HG03432 (cell line): ENCODE data around the gene CYB561.

ENCODE experiments used
- ATAC-seq: cut with Tn5 transposase; IDR thresholded peaks from one replicate; pipeline ENCODE4 v1.9.1; 2021; ENCODE audit warnings: mild to moderate bottlenecking, moderate library complexity; ENCODE audit not compliant: unreplicated experiment

CYB561 gene

DNA sequence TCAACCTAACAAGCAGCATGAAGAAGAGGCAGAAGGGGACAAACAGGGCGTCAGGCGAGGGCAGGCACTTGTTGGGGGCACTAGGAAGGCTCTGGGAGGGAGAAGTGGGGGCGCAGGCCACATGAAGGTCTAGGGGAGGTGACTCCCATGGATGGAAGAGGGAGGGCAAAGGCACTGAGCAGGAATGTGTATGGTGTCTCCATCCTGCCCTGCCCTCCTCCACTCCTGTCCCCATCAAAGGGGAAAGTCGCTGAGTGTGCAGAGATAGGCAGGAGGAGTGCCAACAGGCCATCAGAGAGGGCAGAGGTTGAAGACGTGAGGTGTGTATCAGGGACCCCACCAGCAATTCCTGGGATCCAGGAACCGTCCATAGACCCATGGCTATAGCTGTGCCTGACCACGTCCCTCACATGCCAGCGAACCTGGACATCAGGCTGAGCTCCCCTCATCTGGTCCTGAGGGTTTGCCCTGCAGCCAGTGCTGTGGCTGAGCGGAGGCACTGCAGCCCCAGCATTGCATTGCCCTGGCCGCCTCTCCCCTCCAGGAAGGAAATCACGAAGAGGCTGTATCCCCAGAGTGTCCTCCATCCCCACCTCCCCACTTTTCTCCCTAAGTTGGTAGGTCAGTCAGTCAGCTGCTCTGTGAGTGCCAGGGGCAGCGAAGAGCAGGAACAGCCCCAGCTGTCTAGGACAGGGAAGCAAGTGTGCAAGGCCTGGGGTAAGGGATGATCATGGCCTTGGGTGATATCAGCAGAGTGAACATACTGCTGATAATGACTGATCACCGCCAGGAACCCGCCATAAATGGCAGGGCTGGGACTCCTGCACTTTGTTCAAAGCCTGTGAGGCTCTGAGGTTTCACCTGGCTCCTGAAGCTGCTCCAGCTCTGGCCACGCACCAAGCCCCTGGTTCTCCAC is 6.2 kb upstream of the CYB561 start:
- no peak for ATAC-seq

DNA sequence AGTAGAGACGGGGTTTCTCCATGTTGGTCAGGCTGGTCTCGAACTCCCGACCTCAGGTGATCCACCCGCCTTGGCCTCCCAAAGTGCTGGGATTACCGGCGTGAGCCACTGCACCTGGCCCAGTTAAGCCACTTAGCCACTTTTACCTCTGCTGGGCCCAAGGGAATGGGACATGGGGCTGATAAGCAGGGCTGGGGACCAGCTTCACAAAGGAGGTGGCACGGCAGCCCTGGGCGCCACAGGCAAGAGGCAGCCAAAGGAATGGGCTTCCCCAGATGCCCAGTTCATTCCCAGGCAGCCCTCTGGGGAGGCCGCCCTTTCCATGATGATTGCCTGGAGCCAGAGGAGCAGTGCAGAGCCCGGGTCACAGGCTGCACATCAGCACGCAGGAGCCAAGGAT is 5.0 kb upstream of the CYB561 start:
- ATAC-seq: no peak

DNA sequence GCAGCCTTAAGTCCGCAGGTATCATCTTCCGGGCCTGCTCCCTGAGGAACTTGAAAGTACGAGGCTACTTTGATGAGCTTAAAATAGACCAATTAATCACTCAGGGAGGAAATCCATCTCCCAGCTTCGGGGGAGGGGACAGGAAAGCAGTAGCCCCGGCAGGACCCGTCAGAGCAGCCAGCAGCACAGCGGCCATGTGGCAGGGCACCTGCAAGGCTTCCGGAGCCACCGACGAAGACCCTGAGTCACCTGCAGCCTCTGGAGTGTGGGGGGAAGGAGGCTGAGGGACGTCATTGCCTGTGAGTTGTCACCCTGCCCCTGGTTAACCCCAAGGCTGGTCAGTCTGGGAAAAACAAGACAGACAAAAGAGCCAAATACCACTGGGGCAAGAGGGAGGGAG is 4.4 kb upstream of the CYB561 start:
- no peak for ATAC-seq

DNA sequence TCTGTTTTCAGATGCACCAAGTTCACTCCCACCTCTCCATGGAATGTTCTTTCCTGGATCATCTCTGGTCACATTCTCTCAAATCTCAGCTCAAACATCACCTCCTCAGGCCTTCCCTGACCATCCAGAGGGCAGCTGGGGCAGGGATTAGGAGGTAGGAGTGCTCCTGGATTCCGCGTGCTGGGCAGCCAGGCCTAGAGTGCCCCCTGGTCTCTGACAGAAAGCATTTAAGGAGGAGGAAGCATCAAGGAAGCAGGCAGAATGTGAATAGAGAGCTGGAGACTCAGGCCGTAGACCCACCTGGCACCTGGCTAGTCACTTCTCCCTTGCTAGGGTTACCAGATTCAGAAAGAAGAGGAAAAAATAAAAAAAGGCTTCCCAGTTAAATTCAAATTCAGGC is 2.5 kb upstream of the CYB561 start:
- ATAC-seq: no peak

DNA sequence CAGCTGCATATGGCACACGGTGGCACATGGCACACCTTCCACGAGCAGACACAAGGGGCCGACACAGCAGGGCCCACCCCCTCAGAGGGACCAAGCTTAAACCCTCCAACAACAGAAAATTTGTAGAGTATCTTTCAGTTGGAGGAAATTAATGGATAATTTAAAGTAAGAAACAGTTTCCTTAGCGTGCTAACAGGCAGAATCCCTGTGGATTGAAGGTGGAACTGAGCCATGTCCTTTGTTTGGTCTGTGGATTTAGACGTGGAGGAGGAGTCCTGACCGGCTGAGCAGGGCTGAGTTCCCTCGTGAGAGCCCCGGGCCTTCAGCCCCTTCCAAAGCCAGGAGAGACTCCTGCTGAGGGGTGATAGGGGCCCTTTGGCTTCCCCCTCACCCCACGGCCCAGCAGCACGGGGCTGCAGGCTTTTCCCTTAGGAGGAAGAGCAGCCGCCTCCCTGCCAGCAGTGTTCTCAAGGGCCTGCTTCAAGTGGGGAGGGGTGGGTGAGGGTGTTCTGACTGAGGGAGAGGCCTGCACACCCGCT is 1.4 kb upstream of the CYB561 start:
- no peak for ATAC-seq

DNA sequence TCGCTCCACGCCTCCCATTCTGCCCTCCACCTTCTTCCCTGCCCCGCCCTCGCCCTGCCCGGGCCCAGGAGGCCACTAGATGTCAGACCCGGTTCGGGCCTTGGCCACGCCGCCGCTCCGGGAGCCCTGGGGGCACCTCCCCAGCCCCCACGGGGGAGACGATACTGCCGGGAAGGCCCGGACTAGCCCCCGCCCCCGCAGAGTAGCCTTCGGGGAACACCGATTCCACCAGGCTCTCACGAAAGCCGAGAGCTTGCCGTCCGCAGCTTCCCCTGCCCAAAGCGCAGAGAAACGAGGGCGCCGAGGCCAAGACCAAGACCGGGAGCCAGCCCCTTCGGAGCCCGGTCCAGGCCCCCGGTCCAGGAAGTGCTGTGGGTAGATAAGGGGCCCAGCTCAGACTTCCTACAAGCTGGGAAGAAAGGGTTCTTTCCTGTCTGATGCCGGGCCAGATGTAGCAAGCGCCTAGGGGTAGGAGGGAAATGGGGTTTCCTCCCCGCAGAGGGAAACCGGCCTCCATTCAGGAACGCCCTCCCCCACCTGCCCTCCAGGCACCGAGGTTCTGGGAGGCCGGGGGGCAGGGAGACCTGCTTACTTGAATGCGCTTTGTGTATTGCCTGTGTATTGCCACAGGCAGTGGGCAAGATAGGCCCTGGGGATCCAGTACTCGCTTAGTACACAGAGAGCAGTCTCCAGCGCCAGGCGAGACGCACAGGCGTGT is 806 bp upstream of the CYB561 start:
- peak; percentile 34 for ATAC-seq

DNA sequence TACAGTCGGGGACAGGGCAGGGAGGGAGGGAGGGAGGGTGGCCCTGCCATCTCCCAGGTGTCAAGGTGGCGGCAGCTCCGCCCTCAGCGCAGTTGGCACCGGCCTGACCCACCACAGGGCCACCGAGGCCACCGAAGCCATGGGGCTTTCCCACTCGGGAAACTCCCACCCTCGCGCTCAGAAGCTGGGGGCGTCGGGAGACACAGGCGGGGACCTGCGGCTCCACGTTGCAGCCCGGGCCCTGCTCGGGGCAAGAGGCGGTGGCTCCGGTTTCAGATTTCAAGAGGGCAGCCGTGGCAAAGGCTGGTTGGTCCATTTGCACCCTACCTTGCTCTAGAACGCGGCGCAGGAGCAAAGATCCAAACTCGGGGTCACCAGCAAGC is 544 bp downstream of the CYB561 start:
- peak; percentile 33 for ATAC-seq

DNA sequence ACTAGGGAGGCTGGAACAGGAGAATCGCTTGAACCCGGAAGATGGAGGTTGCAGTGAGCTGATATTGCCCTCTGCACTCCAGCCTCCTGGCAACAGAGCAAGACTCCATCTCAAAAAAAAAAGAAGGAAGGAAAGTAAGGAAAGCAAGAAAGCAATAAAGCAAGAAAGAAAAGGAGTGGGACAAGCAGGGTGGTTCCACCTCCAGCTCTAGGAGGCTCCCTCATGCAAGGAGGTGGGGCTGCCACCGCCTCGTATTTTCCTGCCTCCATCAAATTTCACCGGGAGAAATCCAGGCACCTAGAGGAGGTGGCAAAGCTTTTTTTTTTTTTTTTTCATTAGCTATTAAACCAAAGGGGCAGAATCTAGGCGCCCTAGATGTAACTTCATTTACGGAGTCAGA is 1.0 kb downstream of the CYB561 start:
- ATAC-seq: no peak

DNA sequence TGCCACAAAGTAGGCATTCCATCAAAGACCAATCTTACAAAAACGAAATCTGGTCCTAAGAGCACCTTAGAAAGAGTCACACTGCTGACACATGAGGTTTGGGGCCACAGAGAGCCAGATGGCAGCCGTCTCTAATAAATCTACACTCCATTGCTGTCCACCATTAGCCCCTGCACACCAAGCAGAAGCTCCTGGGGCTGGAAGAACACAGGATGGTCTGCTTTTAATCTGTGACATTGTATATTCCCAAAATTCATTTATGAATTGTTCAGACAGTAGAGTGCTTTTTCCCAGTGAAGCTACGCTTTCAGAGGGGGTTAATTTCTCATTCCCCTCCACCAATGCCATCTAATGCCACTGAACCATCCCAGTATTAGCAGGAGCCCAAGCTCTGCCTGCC is 1.6 kb downstream of the CYB561 start:
- no peak for ATAC-seq

DNA sequence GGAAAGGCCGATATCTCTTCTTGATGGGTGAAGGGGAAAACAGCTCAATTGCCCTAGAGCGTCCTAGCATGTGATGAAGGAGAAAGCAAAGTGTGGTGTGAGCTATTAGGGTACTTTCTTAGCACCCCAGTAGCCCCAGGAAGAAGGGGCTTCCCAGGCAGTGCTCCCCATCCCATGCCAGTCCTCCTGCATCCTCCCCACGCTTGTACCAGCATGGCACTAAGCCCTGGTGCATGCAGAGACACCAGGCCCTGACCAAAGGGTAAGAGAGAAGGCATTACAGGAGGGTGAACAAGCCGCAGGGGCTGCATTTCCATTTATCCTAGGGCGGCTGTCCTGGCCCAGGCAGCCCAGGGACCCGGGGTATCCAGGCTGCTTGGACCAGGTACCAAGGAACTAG is 3.1 kb downstream of the CYB561 start:
- ATAC-seq: no peak

DNA sequence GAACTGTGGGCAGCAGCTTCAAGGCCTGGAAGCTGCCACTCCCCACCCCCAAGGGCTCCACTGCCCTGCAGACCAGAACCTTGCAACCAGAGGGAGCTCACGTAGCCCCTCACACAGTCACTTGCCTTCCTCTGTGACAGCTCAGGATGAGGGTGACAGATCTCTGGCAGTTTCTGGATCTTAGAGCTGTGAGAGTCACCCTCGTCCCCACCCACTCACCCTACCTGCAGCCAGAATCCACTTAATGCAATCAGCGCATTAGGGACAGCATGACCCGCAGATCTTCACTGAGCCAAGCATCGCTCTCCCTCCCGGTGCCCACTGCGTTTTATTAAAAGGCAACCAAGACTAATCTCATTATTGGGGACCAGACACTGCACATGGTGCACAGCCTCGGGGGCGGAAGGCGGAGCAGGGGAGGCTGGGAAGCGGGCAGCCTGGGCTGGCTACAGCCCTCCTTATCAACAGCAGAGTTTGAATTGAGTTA is 3.5 kb downstream of the CYB561 start:
- ATAC-seq: no peak

DNA sequence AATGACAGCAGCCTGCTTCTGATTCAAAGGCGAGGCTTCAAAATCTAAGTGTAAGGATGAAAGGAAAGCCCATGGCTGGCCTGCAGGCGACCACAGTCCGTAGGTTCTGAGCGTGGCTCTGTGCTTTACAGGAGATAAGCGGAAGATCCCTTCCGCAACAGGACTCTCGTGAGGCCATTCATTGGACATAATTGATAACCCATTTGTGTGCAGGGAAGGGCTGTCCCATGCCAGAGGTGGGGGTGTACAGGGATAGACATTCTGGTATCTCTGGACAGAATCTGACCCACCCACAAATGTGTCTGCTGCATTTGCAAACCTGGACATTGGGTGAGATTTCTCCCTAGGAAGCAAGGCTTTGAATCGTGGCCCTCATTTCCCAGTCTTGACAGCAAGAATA is 4.0 kb downstream of the CYB561 start:
- ATAC-seq: no peak

DNA sequence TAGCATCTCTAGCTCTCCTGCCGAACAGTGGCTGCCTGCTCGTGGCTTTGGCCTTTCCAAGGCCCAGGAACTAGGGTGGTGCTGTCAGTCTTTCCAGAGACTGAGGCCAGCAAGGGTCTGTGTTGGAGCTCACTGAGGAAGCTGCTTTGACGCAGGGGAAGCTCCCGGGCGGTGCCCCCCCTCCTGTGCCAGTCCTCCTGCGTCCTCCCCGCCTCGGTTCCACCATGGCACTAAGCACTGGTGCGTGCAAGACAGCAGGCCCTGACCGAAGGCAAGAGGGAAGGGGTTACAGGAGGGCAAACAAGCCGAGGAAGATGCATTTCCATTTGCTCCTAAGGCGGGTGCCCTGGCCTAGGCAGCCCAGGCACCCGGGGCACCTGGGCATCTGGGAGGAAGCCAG is 4.5 kb downstream of the CYB561 start:
- ATAC-seq: no peak

DNA sequence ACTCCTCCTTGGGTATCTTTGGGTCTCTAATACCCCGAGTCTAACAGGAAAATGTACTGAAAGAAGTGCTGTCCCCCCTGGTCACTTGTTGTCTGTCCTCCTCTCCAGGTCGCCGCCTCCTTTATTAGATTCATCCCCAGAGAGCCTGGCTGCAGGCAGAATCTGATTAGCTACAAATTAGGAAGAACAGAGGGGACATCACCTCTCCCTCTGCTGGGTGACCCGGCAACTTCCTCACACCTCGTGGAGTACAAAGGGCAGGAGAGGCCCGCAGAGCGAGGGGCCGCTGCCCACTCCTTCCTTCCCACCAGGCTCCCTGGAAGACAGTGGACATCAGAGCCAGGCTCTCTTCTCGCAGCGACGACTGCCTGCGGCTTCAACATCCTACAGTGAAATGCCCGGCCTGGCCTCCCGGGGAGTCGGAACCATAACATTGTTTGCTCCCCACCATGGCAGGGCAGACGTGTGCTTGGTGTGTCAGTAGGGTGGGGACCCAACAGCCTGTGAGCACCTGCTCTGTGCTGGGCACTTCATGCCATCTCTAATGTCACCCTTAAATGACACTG is 5.3 kb downstream of the CYB561 start:
- ATAC-seq: no peak

DNA sequence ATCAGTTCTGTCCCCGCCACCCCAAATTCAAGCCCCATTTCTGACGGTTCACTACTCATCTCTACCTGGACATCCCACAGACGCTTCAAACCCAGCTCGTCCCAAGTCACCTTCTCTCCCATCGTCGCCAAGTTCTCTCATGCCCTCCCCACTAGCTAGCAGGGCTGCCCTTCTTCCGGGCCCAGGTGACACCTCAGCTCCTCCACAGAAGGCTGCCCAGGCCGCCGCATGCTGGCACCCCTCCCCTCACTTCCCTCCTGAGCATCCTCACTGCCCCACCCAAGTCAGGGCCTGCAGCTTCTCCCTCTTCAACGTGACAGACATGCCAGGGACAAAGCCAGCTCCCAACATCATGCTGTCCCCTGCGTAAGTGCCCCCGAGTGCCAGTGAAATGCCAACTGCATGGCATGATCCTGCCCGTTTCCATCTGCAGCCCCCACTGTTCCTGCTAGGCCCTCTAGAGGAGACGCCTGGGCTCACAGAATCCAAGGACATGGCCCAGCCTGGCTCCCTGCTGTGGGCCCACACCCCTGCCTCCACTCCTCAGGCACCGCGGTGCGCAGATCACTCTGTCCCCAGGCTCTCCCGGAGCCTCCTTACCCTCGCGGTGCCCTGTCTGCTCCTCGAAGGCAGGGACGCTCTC is 5.9 kb downstream of the CYB561 start:
- ATAC-seq: no peak

DNA sequence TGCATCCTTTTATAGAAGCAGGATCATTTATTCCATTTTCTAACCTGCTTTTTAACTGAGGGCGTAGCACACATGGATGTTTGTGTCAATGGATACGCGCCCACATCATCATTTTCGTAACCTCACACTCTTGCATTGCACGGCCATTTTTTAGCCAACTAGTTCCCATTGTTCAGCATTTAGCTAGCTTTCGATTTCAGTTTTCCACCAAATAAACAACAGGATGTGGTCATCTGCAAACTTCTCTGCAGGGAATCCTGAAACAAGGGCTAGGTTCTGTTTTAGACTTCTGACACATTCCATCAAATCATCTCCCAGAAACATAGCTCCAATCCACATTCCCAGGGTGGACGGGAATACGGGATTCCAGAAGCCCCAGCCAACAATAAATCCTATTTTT is 6.4 kb downstream of the CYB561 start:
- no peak for ATAC-seq

DNA sequence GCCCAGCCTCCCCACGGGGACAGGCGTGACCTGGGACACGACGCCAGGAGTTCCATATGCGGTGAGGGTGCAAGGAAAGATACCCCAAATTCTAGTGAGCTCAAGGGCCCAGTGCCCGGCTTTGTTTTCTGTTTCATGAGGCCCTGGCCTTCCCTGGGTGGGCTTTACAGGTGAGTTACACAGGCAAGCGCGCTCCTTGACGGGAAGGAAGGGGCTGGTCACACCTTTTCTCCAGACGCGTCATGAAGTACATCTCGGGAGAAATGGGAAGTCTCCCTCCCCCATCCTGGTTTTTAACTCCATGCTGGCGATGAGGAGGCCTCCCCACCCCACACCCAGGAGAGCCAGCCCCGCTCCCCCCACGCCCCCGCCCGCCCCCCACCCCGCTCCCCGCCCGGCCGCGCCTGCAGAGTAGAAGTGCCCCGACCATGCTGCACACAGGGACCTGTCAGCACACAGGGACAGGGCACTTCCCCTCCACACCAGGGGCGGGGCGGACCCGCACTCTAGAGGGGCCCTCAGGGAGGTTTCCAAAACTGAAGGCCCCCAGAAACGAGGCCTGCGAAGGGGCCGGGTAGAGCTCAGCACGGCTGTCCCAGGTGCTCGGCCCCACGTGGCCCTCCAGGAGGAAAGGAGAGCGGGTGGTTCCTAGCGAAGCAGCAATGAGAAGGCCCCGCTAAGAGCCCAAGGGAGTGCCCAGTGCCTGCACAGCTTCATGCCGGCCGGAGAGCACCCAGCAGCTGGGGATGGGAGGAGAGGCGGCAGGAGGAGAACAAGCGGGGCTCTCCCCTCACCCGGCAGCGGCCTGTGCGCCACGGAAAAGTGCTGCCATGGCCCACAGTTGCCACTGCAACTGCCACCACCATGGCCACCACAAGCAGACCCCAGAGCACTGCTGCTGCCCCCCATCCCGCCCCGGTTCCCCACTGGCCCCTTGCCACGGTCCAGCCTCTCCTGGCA is 7.7 kb downstream of the CYB561 start:
- ATAC-seq: no peak

DNA sequence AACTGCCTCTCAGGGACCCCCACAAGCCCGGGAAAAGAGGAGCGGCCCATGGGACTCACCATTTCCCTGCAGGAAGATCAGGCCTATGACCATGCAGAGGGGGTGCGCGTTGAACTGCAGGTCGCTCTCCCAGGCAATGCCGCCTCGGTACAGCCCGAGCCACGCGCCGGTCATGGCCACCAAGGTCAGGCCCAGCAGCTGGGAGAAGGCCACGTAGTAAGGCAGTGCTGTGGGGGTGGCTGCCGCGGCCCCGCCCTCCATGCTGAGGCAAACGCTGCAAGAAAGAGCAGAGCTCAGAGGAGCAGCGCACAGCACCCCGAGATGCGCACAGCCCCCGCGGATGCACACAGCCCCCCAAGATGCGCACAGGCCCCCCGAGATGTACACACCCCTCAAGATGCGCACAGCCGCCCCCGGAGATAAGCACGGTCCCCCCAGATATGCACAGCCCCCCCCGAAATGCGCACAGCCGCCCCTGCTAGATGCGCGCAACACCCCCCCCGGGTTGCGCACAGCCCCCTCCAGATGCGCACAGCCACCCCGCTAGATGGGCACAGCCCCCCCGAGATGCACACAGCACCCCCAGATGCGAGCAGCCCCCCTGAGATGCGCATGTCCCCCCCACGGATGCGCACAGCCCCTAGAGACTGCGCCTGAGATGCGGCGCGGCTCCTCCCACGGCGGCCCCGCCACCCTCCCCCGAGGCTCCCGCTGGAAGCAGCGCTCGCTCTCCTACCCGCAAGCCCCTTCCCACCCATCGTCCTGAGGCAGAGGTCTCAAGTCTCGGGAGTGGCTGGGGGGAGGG is 8.6 kb downstream of the CYB561 start:
- no peak for ATAC-seq

DNA sequence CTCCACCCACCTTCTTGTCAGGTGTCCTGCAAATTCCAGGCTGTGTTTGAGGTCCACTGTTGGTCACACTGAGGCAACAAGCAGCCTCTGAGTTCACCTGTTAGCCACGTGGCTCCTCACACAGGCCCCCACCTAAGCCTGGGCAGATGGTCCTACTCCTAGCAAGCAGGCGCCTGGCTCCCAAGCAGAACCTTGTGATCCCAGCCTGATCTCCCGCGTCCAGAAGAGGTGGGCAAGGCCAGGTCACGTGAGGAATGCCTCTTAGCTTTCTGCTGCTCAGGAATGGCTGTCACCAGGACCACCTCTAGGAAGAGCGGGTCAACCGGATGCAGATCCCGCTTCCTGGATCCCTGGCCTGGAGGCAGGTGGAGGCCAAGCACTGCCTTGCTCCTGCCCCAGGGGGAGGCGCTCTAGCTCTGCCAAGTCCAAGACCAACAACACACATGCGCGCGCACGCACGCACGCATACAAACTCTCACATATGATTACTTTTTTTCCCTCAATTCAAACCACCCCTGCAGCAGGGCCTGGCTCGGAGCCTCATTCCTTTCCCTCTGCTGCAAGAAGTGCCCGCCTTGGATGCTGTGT is 9.5 kb downstream of the CYB561 start:
- ATAC-seq: no peak
